HG02798 (cell line): ENCODE data around the gene RFT1.
A peak's percentile ranks its signal among the peaks of the same experiment; 100 is the strongest.
"Not testable (repeated sequence)": the region's sequence is repeated elsewhere in the genome, so short reads cannot be mapped to it uniquely, and the experiment has no call there.

Experiments used
- ATAC-seq: cut with Tn5 transposase; IDR thresholded peaks from one replicate; pipeline ENCODE4 v1.9.1; 2021; ENCODE audit warnings: mild to moderate bottlenecking; ENCODE audit not compliant: unreplicated experiment, poor library complexity

RFT1 gene

GRCh38 chr3:53073553-53074365, 56.5 kb downstream of the RFT1 start:
- no peak for ATAC-seq

- peak; percentile 85 for ATAC-seq
Measured at GRCh38 chr3:53072653-53073552, 57.3 kb downstream of the RFT1 start.

GRCh38 chr3:53071882-53072431, 58.3 kb downstream of the RFT1 start:
- no peak for ATAC-seq

GRCh38 chr3:53069422-53070068, 60.7 kb downstream of the RFT1 start:
- no peak for ATAC-seq

- ATAC-seq, result no peak
Measured at GRCh38 chr3:53068176-53068575, 62.1 kb downstream of the RFT1 start.

GRCh38 chr3:53067567-53067966, 62.7 kb downstream of the RFT1 start:
- ATAC-seq, result no peak

- ATAC-seq, result no peak
Measured at GRCh38 chr3:53065841-53066480, 64.3 kb downstream of the RFT1 start.

- no peak for ATAC-seq
Measured at GRCh38 chr3:53062905-53063304, 67.3 kb downstream of the RFT1 start.

GRCh38 chr3:53056442-53056841, 73.8 kb downstream of the RFT1 start:
- no peak for ATAC-seq

- ATAC-seq, result not testable (repeated sequence)
Measured at GRCh38 chr3:53054233-53054632, 76.0 kb downstream of the RFT1 start.

GRCh38 chr3:53051929-53052328, 78.3 kb downstream of the RFT1 start:
- no peak for ATAC-seq

GRCh38 chr3:53049987-53050386, 80.2 kb downstream of the RFT1 start:
- ATAC-seq, result no peak

GRCh38 chr3:53046171-53047170, 83.8 kb downstream of the RFT1 start:
- peak; percentile 28 for ATAC-seq

- peak; percentile 68 for ATAC-seq
Measured at GRCh38 chr3:53045518-53046170, 84.6 kb downstream of the RFT1 start, which contains the start of gene SFMBT1. Gene SFMBT1, minus strand, starts transcription at chr3:53046073. Its CDS starts 76,945 bp downstream, at chr3:52969128.

- ATAC-seq, result peak; percentile 49
Measured at GRCh38 chr3:53044711-53045517, 85.3 kb downstream of the RFT1 start.

GRCh38 chr3:53044371-53044710, 85.9 kb downstream of the RFT1 start:
- ATAC-seq, result no peak

- no peak for ATAC-seq
Measured at GRCh38 chr3:53043738-53044137, 86.5 kb downstream of the RFT1 start.

GRCh38 chr3:53042651-53043050, 87.6 kb downstream of the RFT1 start:
- ATAC-seq, result no peak
